SK-N-SH (cell line): ENCODE data around the gene FOXP1. TPM values are rescaled to one million over a fixed set of nuclear protein-coding genes. Genes with fewer than 3 reads are reported as not detected.

Source experiments
- CTCF ChIA-PET: fragments of 300-600, 350-600 bp; formaldehyde crosslinking; extraction: SDS; loops from one replicate; lab custom pipeline; 2021; lab: Yijun Ruan, JAX
- POLR2A ChIA-PET: fragments of 350-600 bp; sonication (Branson Sonifier 250); formaldehyde crosslinking; extraction: SDS; loops from one replicate; lab custom pipeline; 2020; ENCODE audit warnings: antibody characterized with exemption, inconsistent platforms; lab: Yijun Ruan, JAX
- DNase-seq: peaks from one replicate; pipeline ENCODE4 v3.0.0; 2012
- H2AFZ ChIP-seq: fragments of 200-600 bp; sonication (generic); 2 replicates; pipeline ENCODE4 v1.8.1; 2016; ENCODE audit warnings: antibody characterized with exemption, mild to moderate bottlenecking, low read depth
- H3F3A ChIP-seq: fragments of 200-600 bp; sonication (generic); replicated peaks from 2 replicates; pipeline ENCODE3; 2016; ENCODE audit warnings: antibody characterized with exemption, mild to moderate bottlenecking; ENCODE audit not compliant: insufficient read depth
- H3K27ac ChIP-seq, 2 experiments: fragments of 200-500 bp in 1 of 2; fragments of 200-600 bp in 1 of 2; sonication (Bioruptor generic) in 1 of 2; sonication (generic), shearing (Covaris generic) in 1 of 2; 2 replicates each; pipeline versions ENCODE4 v1.5.1 to v1.6.1; 2014 to 2016; ENCODE audit warnings: low read depth in 2 of 2, inconsistent platforms in 1 of 2, low read length in 1 of 2, mild to moderate bottlenecking in 1 of 2, mixed read lengths in 1 of 2
- H3K27me3 ChIP-seq: fragments of 200-600 bp; sonication (generic), shearing (Covaris generic); 2 replicates; pipeline ENCODE4 v1.6.1; 2016; ENCODE audit warnings: mixed run types; ENCODE audit not compliant: insufficient read depth
- H3K36me3 ChIP-seq, 2 experiments: fragments of 200-500 bp in 1 of 2; fragments of 200-600 bp in 1 of 2; sonication (Bioruptor generic) in 1 of 2; sonication (generic) in 1 of 2; replicated peaks in 1 of 2; 2 replicates each; pipeline versions ENCODE3 to v1.5.1; 2014 to 2016; ENCODE audit warnings: low read length in 1 of 2, mild to moderate bottlenecking in 1 of 2; ENCODE audit not compliant: insufficient read depth in 2 of 2, control insufficient read depth in 1 of 2
- H3K4me1 ChIP-seq, 2 experiments: fragments of 200-500 bp in 1 of 2; fragments of 200-600 bp in 1 of 2; sonication (Bioruptor generic) in 1 of 2; sonication (generic), shearing (Covaris generic) in 1 of 2; 2 replicates each; pipeline versions ENCODE4 v1.5.1 to v1.6.1; 2014 to 2016; ENCODE audit warnings: low read depth in 1 of 2, low read length in 1 of 2, mixed run types in 1 of 2; ENCODE audit not compliant: insufficient read depth in 2 of 2, control insufficient read depth in 1 of 2
- H3K4me2 ChIP-seq: fragments of 200-600 bp; sonication (generic), shearing (Covaris generic); 2 replicates; pipeline ENCODE4 v1.6.1; 2017; ENCODE audit warnings: mixed run types
- H3K4me3 ChIP-seq, 2 experiments: fragments of 200-500 bp in 1 of 2; fragments of 200-600 bp in 1 of 2; sonication (Bioruptor generic) in 1 of 2; sonication (generic), shearing (Covaris generic) in 1 of 2; 2 replicates each; pipeline versions ENCODE4 v1.5.1 to v1.8.1; 2014 to 2016; ENCODE audit warnings: low read depth in 2 of 2, inconsistent platforms in 1 of 2, low read length in 1 of 2, mild to moderate bottlenecking in 1 of 2, mixed read lengths in 1 of 2, moderate library complexity in 1 of 2
- H3K79me2 ChIP-seq: fragments of 200-600 bp; sonication (generic); 2 replicates; pipeline ENCODE4 v1.8.1; 2017; ENCODE audit warnings: mild to moderate bottlenecking; ENCODE audit not compliant: insufficient read depth
- H3K9ac ChIP-seq: fragments of 200-600 bp; sonication (generic); 2 replicates; pipeline ENCODE4 v1.6.1; 2017; ENCODE audit warnings: mixed run types
- H3K9me2 ChIP-seq: fragments of 200-600 bp; sonication (generic); 2 replicates; pipeline ENCODE4 v1.6.1; 2017; ENCODE audit warnings: mixed run types
- H3K9me3 ChIP-seq: fragments of 200-600 bp; sonication (generic); 2 replicates; pipeline ENCODE4 v1.6.1; 2017; ENCODE audit warnings: mixed run types, mild to moderate bottlenecking, moderate library complexity
- H4K20me1 ChIP-seq: fragments of 200-600 bp; sonication (generic); 2 replicates; pipeline ENCODE4 v1.6.1; 2017; ENCODE audit warnings: mild to moderate bottlenecking, mixed run types; ENCODE audit not compliant: insufficient read depth
- ELF1 ChIP-seq: IDR thresholded peaks from 2 replicates; pipeline ENCODE4 v1.4.0; 2012
- EP300 ChIP-seq, 2 experiments: IDR thresholded peaks; 2 replicates each; pipeline versions ENCODE4 v1.4.0 to v1.6.1; 2012; ENCODE audit warnings: borderline replicate concordance in 1 of 2, low read depth in 1 of 2, low read length in 1 of 2
- EZH2phosphoT487 ChIP-seq: fragments of 200-600 bp; sonication (generic); IDR thresholded peaks from 2 replicates; pipeline ENCODE4 v1.6.1; 2017; ENCODE audit warnings: low read depth, mixed run types, mild to moderate bottlenecking, antibody characterized with exemption, moderate library complexity, borderline replicate concordance
- FOSL2 ChIP-seq: IDR thresholded peaks from 2 replicates; pipeline ENCODE4 v1.4.0; 2012; ENCODE audit warnings: low read depth, mild to moderate bottlenecking, moderate library complexity, borderline replicate concordance
- FOXJ3 ChIP-seq: sonication (generic); formaldehyde crosslinking; IDR thresholded peaks from 2 replicates; pipeline ENCODE4 v1.5.1; 2020; ENCODE audit warnings: mild to moderate bottlenecking, missing genetic modification reagents
- FOXM1 ChIP-seq: IDR thresholded peaks from 2 replicates; pipeline ENCODE4 v1.4.0; 2012; ENCODE audit warnings: low read depth, mild to moderate bottlenecking
- GABPA ChIP-seq: IDR thresholded peaks from 2 replicates; pipeline ENCODE4 v1.4.0; 2012; ENCODE audit warnings: low read depth, mild to moderate bottlenecking
- GATA2 ChIP-seq: sonication (generic); formaldehyde crosslinking; IDR thresholded peaks from 2 replicates; pipeline ENCODE4 v1.5.0; 2020; ENCODE audit warnings: mild to moderate bottlenecking, missing genetic modification reagents
- JUND ChIP-seq: IDR thresholded peaks from 2 replicates; pipeline ENCODE4 v1.4.0; 2012
- MEF2A ChIP-seq: IDR thresholded peaks from 2 replicates; pipeline ENCODE4 v1.4.0; 2012; ENCODE audit warnings: low read depth, borderline replicate concordance
- NFIC ChIP-seq: IDR thresholded peaks from 2 replicates; pipeline ENCODE4 v1.4.0; 2012; ENCODE audit warnings: borderline replicate concordance
- NRF1 ChIP-seq: IDR thresholded peaks from 2 replicates; pipeline ENCODE4 v1.6.1; 2012; ENCODE audit warnings: low read depth, mild to moderate bottlenecking, low read length
- POLR2AphosphoS5 ChIP-seq: IDR thresholded peaks from 2 replicates; pipeline ENCODE4 v1.6.1; 2012; ENCODE audit warnings: low read depth, low read length
- RAD21 ChIP-seq: IDR thresholded peaks from 2 replicates; pipeline ENCODE4 v1.6.1; 2012; ENCODE audit warnings: mild to moderate bottlenecking, low read length
- RCOR1 ChIP-seq: fragments of 150-350 bp; IDR thresholded peaks from 2 replicates; pipeline ENCODE4 v1.6.1; 2017; ENCODE audit warnings: antibody characterized with exemption, low read length
- RFX5 ChIP-seq: IDR thresholded peaks from 2 replicates; pipeline ENCODE4 v1.6.1; 2012; ENCODE audit warnings: mild to moderate bottlenecking, improper control_type of control experiment, low read length
- RXRA ChIP-seq: IDR thresholded peaks from 2 replicates; pipeline ENCODE4 v1.4.0; 2012; ENCODE audit warnings: low read depth, mild to moderate bottlenecking, borderline replicate concordance
- SIN3A ChIP-seq: IDR thresholded peaks from 2 replicates; pipeline ENCODE4 v1.6.1; 2012; ENCODE audit warnings: low read depth, mild to moderate bottlenecking, low read length, moderate library complexity, borderline replicate concordance
- TCF12 ChIP-seq: IDR thresholded peaks from 2 replicates; pipeline ENCODE4 v1.4.0; 2012
- TEAD4 ChIP-seq: IDR thresholded peaks from 2 replicates; pipeline ENCODE4 v1.4.0; 2012; ENCODE audit warnings: mild to moderate bottlenecking, borderline replicate concordance; ENCODE audit not compliant: insufficient read depth
- YY1 ChIP-seq: IDR thresholded peaks from 2 replicates; pipeline ENCODE4 v1.4.0; 2012; ENCODE audit warnings: low read depth, mild to moderate bottlenecking
- WGBS: methylation state at CpG from one replicate; pipeline ENCODE4 v1.1.6; 2017; ENCODE audit warnings: low lambda C conversion rate; 5-methylcytosine and 5-hydroxymethylcytosine counted together
- polyA plus RNA-seq, 3 experiments: library from polyadenylated mRNA; depleted of rRNA; stranded (reverse); fragments of >200 nt; gene quantifications; 2 replicates each; pipeline ENCODE4 v1.2.3, GENCODE V29; 2012
- TF ChIP-seq, protein P1 (sequence below): fragments of 150-350 bp; IDR thresholded peaks from 2 replicates; pipeline ENCODE4 v1.6.1; 2016; ENCODE audit warnings: mild to moderate bottlenecking, low read depth, low read length
- TF ChIP-seq, protein P2 (sequence below): IDR thresholded peaks from 2 replicates; pipeline ENCODE4 v1.4.0; 2012; ENCODE audit warnings: low read depth
- TF ChIP-seq, protein P3 (sequence below): IDR thresholded peaks from 2 replicates; pipeline ENCODE4; 2012
- TF ChIP-seq, protein P4 (sequence below): IDR thresholded peaks from 2 replicates; pipeline ENCODE4 v1.6.1; 2012; ENCODE audit warnings: mild to moderate bottlenecking, low read depth, low read length, moderate library complexity
- TF ChIP-seq, protein P5 (sequence below): fragments of 200-600 bp; sonication (generic); IDR thresholded peaks from 2 replicates; pipeline ENCODE4 v1.6.1; 2017; ENCODE audit warnings: antibody characterized with exemption, mild to moderate bottlenecking, moderate library complexity

FOXP1 gene
- polyA plus RNA-seq, 1 of the 3 experiments (the other 2 are of a cell fraction), result 8.8 TPM

DNA sequence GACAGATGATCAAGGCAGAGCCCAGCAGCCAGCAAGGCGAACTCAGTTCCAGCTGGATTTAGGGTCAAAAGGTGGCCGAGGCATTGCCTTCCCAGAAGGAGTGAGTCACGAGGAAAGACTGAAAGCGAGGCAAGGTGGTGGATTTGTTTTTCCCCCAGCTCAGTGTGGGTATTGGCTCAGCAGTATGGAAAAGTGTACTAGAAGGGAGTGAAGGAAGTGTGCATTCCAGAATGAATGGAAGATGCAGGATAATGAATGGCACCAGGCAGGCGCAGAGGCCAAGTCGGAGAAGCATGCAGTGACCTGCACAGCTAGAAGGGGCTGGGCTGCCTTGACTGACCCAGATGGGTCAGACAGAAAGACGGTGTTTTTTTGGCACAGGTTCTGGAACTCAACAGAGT is 46.3 kb downstream of the FOXP1 start:
- WGBS, result 7% methylated on average over 7 of the region's 7 CpGs
- Histone ChIP-seq H3F3A (peaks cover 63% of the 10 kb centered on the region), H3K27me3 (no peaks in the 10 kb centered on the region), H3K4me2 (peak overlapping the region; percentile 83), H3K79me2 (peaks cover 87% of the 10 kb centered on the region), H3K9me3 (no peaks in the 10 kb centered on the region), H3K36me3 (peaks cover 0 to 8% of the 10 kb centered on the region in 2 experiments), H2AFZ (no peak overlapping the region), H3K4me1 (peaks cover 19 to 46% of the 10 kb centered on the region in 2 experiments), H3K27ac (peak overlapping the region; percentile 89 to 96; a peak in 3 of 4 replicates), H3K4me3 (peak overlapping the region in 1 of 2 experiments; percentile 41; a peak in 1 of 4 replicates), H3K9me2 (no peaks in the 10 kb centered on the region), H4K20me1 (no peaks in the 10 kb centered on the region), H3K9ac (peak overlapping the region; percentile 62; the same call in 1 of the 2 replicates)
- no peak for DNase-seq
- ChIA-PET POLR2A (no interaction called here), CTCF (no interaction called here)
- TF ChIP-seq EP300 (IDR thresholded peaks at IDR 0.05; ENCODE audit: borderline replicate concordance in 1 of 2, low read depth in 1 of 2, low read length in 1 of 2) (peak in 1 of 2 experiments; percentile 95; a peak in 3 of 4 replicates), GABPA (no peak), RAD21 (no peak), RXRA (peak; percentile 100), NFIC (peak; percentile 86), TEAD4 (peak; percentile 81; the same call in 1 of the 2 replicates), GATA2 (CRISPR knock-in tag) (no peak), FOSL2 (peak; percentile 93), NRF1 (no peak), RFX5 (no peak), JUND (peak; percentile 96), EZH2phosphoT487 (no peak), SIN3A (peak; percentile 79; the same call in 1 of the 2 replicates), FOXM1 (peak; percentile 85), POLR2AphosphoS5 (peak; percentile 67; the same call in 1 of the 2 replicates), FOXJ3 (no peak), MEF2A (peak; percentile 80; the same call in 1 of the 2 replicates), YY1 (no peak), ELF1 (0 out of 2 replicates have a peak, but pooled peaks have one; percentile 22), TCF12 (peak; percentile 96), RCOR1 (no peak)
- TF ChIP-seq, protein P1, sequence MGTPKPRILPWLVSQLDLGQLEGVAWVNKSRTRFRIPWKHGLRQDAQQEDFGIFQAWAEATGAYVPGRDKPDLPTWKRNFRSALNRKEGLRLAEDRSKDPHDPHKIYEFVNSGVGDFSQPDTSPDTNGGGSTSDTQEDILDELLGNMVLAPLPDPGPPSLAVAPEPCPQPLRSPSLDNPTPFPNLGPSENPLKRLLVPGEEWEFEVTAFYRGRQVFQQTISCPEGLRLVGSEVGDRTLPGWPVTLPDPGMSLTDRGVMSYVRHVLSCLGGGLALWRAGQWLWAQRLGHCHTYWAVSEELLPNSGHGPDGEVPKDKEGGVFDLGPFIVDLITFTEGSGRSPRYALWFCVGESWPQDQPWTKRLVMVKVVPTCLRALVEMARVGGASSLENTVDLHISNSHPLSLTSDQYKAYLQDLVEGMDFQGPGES, result no peak
- TF ChIP-seq, protein P2, sequence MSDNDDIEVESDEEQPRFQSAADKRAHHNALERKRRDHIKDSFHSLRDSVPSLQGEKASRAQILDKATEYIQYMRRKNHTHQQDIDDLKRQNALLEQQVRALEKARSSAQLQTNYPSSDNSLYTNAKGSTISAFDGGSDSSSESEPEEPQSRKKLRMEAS, result peak; percentile 89
- TF ChIP-seq, protein P3, sequence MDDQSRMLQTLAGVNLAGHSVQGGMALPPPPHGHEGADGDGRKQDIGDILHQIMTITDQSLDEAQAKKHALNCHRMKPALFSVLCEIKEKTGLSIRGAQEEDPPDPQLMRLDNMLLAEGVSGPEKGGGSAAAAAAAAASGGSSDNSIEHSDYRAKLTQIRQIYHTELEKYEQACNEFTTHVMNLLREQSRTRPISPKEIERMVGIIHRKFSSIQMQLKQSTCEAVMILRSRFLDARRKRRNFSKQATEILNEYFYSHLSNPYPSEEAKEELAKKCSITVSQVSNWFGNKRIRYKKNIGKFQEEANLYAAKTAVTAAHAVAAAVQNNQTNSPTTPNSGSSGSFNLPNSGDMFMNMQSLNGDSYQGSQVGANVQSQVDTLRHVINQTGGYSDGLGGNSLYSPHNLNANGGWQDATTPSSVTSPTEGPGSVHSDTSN, result peak; percentile 93
- TF ChIP-seq, protein P4, sequence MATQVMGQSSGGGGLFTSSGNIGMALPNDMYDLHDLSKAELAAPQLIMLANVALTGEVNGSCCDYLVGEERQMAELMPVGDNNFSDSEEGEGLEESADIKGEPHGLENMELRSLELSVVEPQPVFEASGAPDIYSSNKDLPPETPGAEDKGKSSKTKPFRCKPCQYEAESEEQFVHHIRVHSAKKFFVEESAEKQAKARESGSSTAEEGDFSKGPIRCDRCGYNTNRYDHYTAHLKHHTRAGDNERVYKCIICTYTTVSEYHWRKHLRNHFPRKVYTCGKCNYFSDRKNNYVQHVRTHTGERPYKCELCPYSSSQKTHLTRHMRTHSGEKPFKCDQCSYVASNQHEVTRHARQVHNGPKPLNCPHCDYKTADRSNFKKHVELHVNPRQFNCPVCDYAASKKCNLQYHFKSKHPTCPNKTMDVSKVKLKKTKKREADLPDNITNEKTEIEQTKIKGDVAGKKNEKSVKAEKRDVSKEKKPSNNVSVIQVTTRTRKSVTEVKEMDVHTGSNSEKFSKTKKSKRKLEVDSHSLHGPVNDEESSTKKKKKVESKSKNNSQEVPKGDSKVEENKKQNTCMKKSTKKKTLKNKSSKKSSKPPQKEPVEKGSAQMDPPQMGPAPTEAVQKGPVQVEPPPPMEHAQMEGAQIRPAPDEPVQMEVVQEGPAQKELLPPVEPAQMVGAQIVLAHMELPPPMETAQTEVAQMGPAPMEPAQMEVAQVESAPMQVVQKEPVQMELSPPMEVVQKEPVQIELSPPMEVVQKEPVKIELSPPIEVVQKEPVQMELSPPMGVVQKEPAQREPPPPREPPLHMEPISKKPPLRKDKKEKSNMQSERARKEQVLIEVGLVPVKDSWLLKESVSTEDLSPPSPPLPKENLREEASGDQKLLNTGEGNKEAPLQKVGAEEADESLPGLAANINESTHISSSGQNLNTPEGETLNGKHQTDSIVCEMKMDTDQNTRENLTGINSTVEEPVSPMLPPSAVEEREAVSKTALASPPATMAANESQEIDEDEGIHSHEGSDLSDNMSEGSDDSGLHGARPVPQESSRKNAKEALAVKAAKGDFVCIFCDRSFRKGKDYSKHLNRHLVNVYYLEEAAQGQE, result 0 out of 2 replicates have a peak, but pooled peaks have one; percentile 61
- TF ChIP-seq, protein P5, sequence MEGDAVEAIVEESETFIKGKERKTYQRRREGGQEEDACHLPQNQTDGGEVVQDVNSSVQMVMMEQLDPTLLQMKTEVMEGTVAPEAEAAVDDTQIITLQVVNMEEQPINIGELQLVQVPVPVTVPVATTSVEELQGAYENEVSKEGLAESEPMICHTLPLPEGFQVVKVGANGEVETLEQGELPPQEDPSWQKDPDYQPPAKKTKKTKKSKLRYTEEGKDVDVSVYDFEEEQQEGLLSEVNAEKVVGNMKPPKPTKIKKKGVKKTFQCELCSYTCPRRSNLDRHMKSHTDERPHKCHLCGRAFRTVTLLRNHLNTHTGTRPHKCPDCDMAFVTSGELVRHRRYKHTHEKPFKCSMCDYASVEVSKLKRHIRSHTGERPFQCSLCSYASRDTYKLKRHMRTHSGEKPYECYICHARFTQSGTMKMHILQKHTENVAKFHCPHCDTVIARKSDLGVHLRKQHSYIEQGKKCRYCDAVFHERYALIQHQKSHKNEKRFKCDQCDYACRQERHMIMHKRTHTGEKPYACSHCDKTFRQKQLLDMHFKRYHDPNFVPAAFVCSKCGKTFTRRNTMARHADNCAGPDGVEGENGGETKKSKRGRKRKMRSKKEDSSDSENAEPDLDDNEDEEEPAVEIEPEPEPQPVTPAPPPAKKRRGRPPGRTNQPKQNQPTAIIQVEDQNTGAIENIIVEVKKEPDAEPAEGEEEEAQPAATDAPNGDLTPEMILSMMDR, result no peak
